Neural cell (in vitro differentiated cells): ENCODE data around the gene NTMT1. TPM values are rescaled to one million over a fixed set of nuclear protein-coding genes. Genes with fewer than 3 reads are reported as not detected.

Experiments
- H2AFZ ChIP-seq: fragments of 200-600, 300-800 bp; sonication (generic), shearing (Covaris generic); 2 replicates; pipeline ENCODE4 v1.6.0; 2014; ENCODE audit warnings: low read depth, mild to moderate bottlenecking, antibody characterized with exemption, low read length, moderate library complexity
- H3F3A ChIP-seq: fragments of 200-600 bp; shearing (Covaris generic); 2 replicates; pipeline ENCODE4 v1.6.1; 2016; ENCODE audit warnings: mild to moderate bottlenecking, moderate library complexity, mixed read lengths, antibody characterized with exemption, low read length; ENCODE audit not compliant: insufficient read depth, poor library complexity, severe bottlenecking
- H3K27ac ChIP-seq: fragments of 200-600, 300-800 bp; sonication (generic), shearing (Covaris generic); 2 replicates; pipeline ENCODE4 v1.5.1; 2014; ENCODE audit warnings: mild to moderate bottlenecking, low read length, moderate library complexity
- H3K27me3 ChIP-seq: fragments of 300-800, 200-600 bp; sonication (generic), shearing (Covaris generic); 2 replicates; pipeline ENCODE4 v1.6.0; 2014; ENCODE audit warnings: mild to moderate bottlenecking, low read depth, low read length, moderate library complexity; ENCODE audit not compliant: insufficient read depth
- H3K36me3 ChIP-seq: fragments of 300-800, 200-600 bp; sonication (generic), shearing (Covaris generic); 2 replicates; pipeline ENCODE4 v1.5.1; 2014; ENCODE audit warnings: mild to moderate bottlenecking, antibody characterized with exemption, low read length, moderate library complexity; ENCODE audit not compliant: insufficient read depth
- H3K4me2 ChIP-seq: fragments of 300-800, 200-600 bp; sonication (generic), shearing (Covaris generic); 2 replicates; pipeline ENCODE4 v1.6.0; 2014; ENCODE audit warnings: mild to moderate bottlenecking, low read length
- H3K4me3 ChIP-seq: fragments of 300-800, 200-600 bp; sonication (generic), shearing (Covaris generic); 2 replicates; pipeline ENCODE4 v1.5.1; 2014; ENCODE audit warnings: mild to moderate bottlenecking, low read length, moderate library complexity
- H3K79me2 ChIP-seq: fragments of 200-600 bp; shearing (Covaris generic); replicated peaks from 2 replicates; pipeline ENCODE4 v1.6.0; 2014; ENCODE audit warnings: mild to moderate bottlenecking, low read length, moderate library complexity; ENCODE audit not compliant: insufficient read depth
- H3K9ac ChIP-seq: fragments of 300-800, 200-600 bp; sonication (generic), shearing (Covaris generic); 2 replicates; pipeline ENCODE4 v1.6.1; 2016; ENCODE audit warnings: mild to moderate bottlenecking, low read length, mixed read lengths
- H3K9me2 ChIP-seq: fragments of 200-600 bp; shearing (Covaris generic); 2 replicates; pipeline ENCODE4 v1.6.1; 2016; ENCODE audit warnings: mild to moderate bottlenecking, low read length, mixed read lengths; ENCODE audit not compliant: insufficient read depth
- H3K9me3 ChIP-seq: fragments of 200-600, 300-800 bp; sonication (generic), shearing (Covaris generic); 2 replicates; pipeline ENCODE4 v1.6.1; 2016; ENCODE audit warnings: mild to moderate bottlenecking, mixed run types, low read length, moderate library complexity, mixed read lengths
- H4K20me1 ChIP-seq: fragments of 200-600 bp; shearing (Covaris generic); 2 replicates; pipeline ENCODE4 v1.6.1; 2016; ENCODE audit warnings: mild to moderate bottlenecking, mixed run types; ENCODE audit not compliant: insufficient read depth
- CTCF ChIP-seq: fragments of 450-650 bp; IDR thresholded peaks from 2 replicates; pipeline ENCODE4 v1.5.1; 2014; ENCODE audit warnings: antibody characterized with exemption, mild to moderate bottlenecking, moderate library complexity; ENCODE audit not compliant: poor library complexity, severe bottlenecking
- EP300 ChIP-seq: fragments of 450-650 bp; conservative IDR thresholded peaks from 2 replicates; pipeline ENCODE4 v1.6.1; 2014; ENCODE audit warnings: antibody characterized with exemption, mild to moderate bottlenecking, moderate library complexity; ENCODE audit not compliant: poor library complexity, severe bottlenecking
- EZH2 ChIP-seq: fragments of 200-600, 300-800 bp; shearing (Covaris generic), sonication (generic); IDR thresholded peaks from 2 replicates; pipeline ENCODE4 v1.6.1; 2014; ENCODE audit warnings: antibody characterized with exemption, low read length, borderline replicate concordance, mild to moderate bottlenecking; ENCODE audit not compliant: insufficient read depth, poor library complexity, severe bottlenecking
- MXI1 ChIP-seq: fragments of 450-650 bp; conservative IDR thresholded peaks from 2 replicates; pipeline ENCODE4 v1.6.1; 2014; ENCODE audit warnings: antibody characterized with exemption, mild to moderate bottlenecking; ENCODE audit not compliant: poor library complexity, severe bottlenecking
- POLR2AphosphoS5 ChIP-seq: IDR thresholded peaks from 2 replicates; pipeline ENCODE4 v1.6.1; 2012
- RAD21 ChIP-seq: fragments of 450-650 bp; conservative IDR thresholded peaks from 2 replicates; pipeline ENCODE4 v1.6.1; 2014; ENCODE audit warnings: antibody characterized with exemption, mild to moderate bottlenecking, moderate library complexity
- REST ChIP-seq: IDR thresholded peaks from 2 replicates; pipeline ENCODE4 v1.6.1; 2012; ENCODE audit warnings: borderline replicate concordance
- SMC3 ChIP-seq: fragments of 450-650 bp; conservative IDR thresholded peaks from 2 replicates; pipeline ENCODE4 v1.6.1; 2014; ENCODE audit warnings: antibody characterized with exemption, mild to moderate bottlenecking, moderate library complexity; ENCODE audit not compliant: poor library complexity
- TAF1 ChIP-seq: IDR thresholded peaks from 2 replicates; pipeline ENCODE4 v1.6.1; 2012; ENCODE audit warnings: low read depth
- polyA plus RNA-seq: library from polyadenylated mRNA; depleted of rRNA; stranded (reverse); fragments of >200 nt; gene quantifications from 2 replicates; pipeline ENCODE4 v1.2.3, GENCODE V29; 2014

Gene NTMT1
- polyA plus RNA-seq, 1 donor from 2014 or later, result 35.9 TPM

- Histone ChIP-seq H3K9ac (no peak overlapping the region), H3K4me2 (no peak overlapping the region), H3K27ac (no peak overlapping the region), H3K4me3 (no peak overlapping the region), H2AFZ (no peak overlapping the region), H3K9me3 (no peaks in the 10 kb centered on the region), H3K79me2 (peaks cover 7% of the 10 kb centered on the region), H3F3A (no peaks in the 10 kb centered on the region), H3K27me3 (no peaks in the 10 kb centered on the region), H3K36me3 (no peaks in the 10 kb centered on the region), H4K20me1 (no peaks in the 10 kb centered on the region), H3K9me2 (no peaks in the 10 kb centered on the region)
- TF ChIP-seq SMC3, result no peak
- TF ChIP-seq POLR2AphosphoS5, result no peak
- no peak for TF ChIP-seq EZH2
- no peak for TF ChIP-seq CTCF
- no peak for TF ChIP-seq RAD21
- TF ChIP-seq EP300, result no peak
- TF ChIP-seq REST, result no peak
- no peak for TF ChIP-seq MXI1
- no peak for TF ChIP-seq TAF1
These were observed 20.3 kb downstream of the NTMT1 start for GRCh38 chr9:129646252-129646651.

- no peaks in the 10 kb centered on the region for H4K20me1 ChIP-seq
- H3K27me3 ChIP-seq, result no peaks in the 10 kb centered on the region
- no peaks in the 10 kb centered on the region for H3F3A ChIP-seq
- H3K36me3 ChIP-seq, result no peaks in the 10 kb centered on the region
- H3K4me2 ChIP-seq, result no peak overlapping the region
- H3K9ac ChIP-seq, result no peak overlapping the region
- H3K9me2 ChIP-seq, result no peaks in the 10 kb centered on the region
- no peak overlapping the region for H3K27ac ChIP-seq
- peaks cover 3% of the 10 kb centered on the region for H3K79me2 ChIP-seq
- H3K9me3 ChIP-seq, result no peaks in the 10 kb centered on the region
- TF ChIP-seq REST (no peak), TAF1 (no peak), SMC3 (no peak), EP300 (no peak), MXI1 (no peak), POLR2AphosphoS5 (no peak), RAD21 (no peak), EZH2 (no peak), CTCF (no peak)
- no peak overlapping the region for H3K4me3 ChIP-seq
- no peak overlapping the region for H2AFZ ChIP-seq
These were observed 20.7 kb downstream of the NTMT1 start for GRCh38 chr9:129646654-129647053.
